Neural cell (in vitro differentiated cells): ENCODE measurements around the gene INPPL1. TPM values are rescaled to one million over a fixed set of nuclear protein-coding genes. Genes with fewer than 3 reads are reported as not detected.

Experiments used
- H2AFZ ChIP-seq: fragments of 200-600, 300-800 bp; sonication (generic), shearing (Covaris generic); 2 replicates; pipeline ENCODE4 v1.6.0; 2014; ENCODE audit warnings: low read depth, mild to moderate bottlenecking, antibody characterized with exemption, low read length, moderate library complexity
- H3F3A ChIP-seq: fragments of 200-600 bp; shearing (Covaris generic); 2 replicates; pipeline ENCODE4 v1.6.1; 2016; ENCODE audit warnings: mild to moderate bottlenecking, moderate library complexity, mixed read lengths, antibody characterized with exemption, low read length; ENCODE audit not compliant: insufficient read depth, poor library complexity, severe bottlenecking
- H3K27ac ChIP-seq: fragments of 200-600, 300-800 bp; sonication (generic), shearing (Covaris generic); 2 replicates; pipeline ENCODE4 v1.5.1; 2014; ENCODE audit warnings: mild to moderate bottlenecking, low read length, moderate library complexity
- H3K27me3 ChIP-seq: fragments of 300-800, 200-600 bp; sonication (generic), shearing (Covaris generic); 2 replicates; pipeline ENCODE4 v1.6.0; 2014; ENCODE audit warnings: mild to moderate bottlenecking, low read depth, low read length, moderate library complexity; ENCODE audit not compliant: insufficient read depth
- H3K36me3 ChIP-seq: fragments of 300-800, 200-600 bp; sonication (generic), shearing (Covaris generic); 2 replicates; pipeline ENCODE4 v1.5.1; 2014; ENCODE audit warnings: mild to moderate bottlenecking, antibody characterized with exemption, low read length, moderate library complexity; ENCODE audit not compliant: insufficient read depth
- H3K4me2 ChIP-seq: fragments of 300-800, 200-600 bp; sonication (generic), shearing (Covaris generic); 2 replicates; pipeline ENCODE4 v1.6.0; 2014; ENCODE audit warnings: mild to moderate bottlenecking, low read length
- H3K4me3 ChIP-seq: fragments of 300-800, 200-600 bp; sonication (generic), shearing (Covaris generic); 2 replicates; pipeline ENCODE4 v1.5.1; 2014; ENCODE audit warnings: mild to moderate bottlenecking, low read length, moderate library complexity
- H3K79me2 ChIP-seq: fragments of 200-600 bp; shearing (Covaris generic); replicated peaks from 2 replicates; pipeline ENCODE4 v1.6.0; 2014; ENCODE audit warnings: mild to moderate bottlenecking, low read length, moderate library complexity; ENCODE audit not compliant: insufficient read depth
- H3K9ac ChIP-seq: fragments of 300-800, 200-600 bp; sonication (generic), shearing (Covaris generic); 2 replicates; pipeline ENCODE4 v1.6.1; 2016; ENCODE audit warnings: mild to moderate bottlenecking, low read length, mixed read lengths
- H3K9me2 ChIP-seq: fragments of 200-600 bp; shearing (Covaris generic); 2 replicates; pipeline ENCODE4 v1.6.1; 2016; ENCODE audit warnings: mild to moderate bottlenecking, low read length, mixed read lengths; ENCODE audit not compliant: insufficient read depth
- H3K9me3 ChIP-seq: fragments of 200-600, 300-800 bp; sonication (generic), shearing (Covaris generic); 2 replicates; pipeline ENCODE4 v1.6.1; 2016; ENCODE audit warnings: mild to moderate bottlenecking, mixed run types, low read length, moderate library complexity, mixed read lengths
- H4K20me1 ChIP-seq: fragments of 200-600 bp; shearing (Covaris generic); 2 replicates; pipeline ENCODE4 v1.6.1; 2016; ENCODE audit warnings: mild to moderate bottlenecking, mixed run types; ENCODE audit not compliant: insufficient read depth
- EP300 ChIP-seq: fragments of 450-650 bp; conservative IDR thresholded peaks from 2 replicates; pipeline ENCODE4 v1.6.1; 2014; ENCODE audit warnings: antibody characterized with exemption, mild to moderate bottlenecking, moderate library complexity; ENCODE audit not compliant: poor library complexity, severe bottlenecking
- EZH2 ChIP-seq: fragments of 200-600, 300-800 bp; shearing (Covaris generic), sonication (generic); IDR thresholded peaks from 2 replicates; pipeline ENCODE4 v1.6.1; 2014; ENCODE audit warnings: antibody characterized with exemption, low read length, borderline replicate concordance, mild to moderate bottlenecking; ENCODE audit not compliant: insufficient read depth, poor library complexity, severe bottlenecking
- MXI1 ChIP-seq: fragments of 450-650 bp; conservative IDR thresholded peaks from 2 replicates; pipeline ENCODE4 v1.6.1; 2014; ENCODE audit warnings: antibody characterized with exemption, mild to moderate bottlenecking; ENCODE audit not compliant: poor library complexity, severe bottlenecking
- POLR2AphosphoS5 ChIP-seq: IDR thresholded peaks from 2 replicates; pipeline ENCODE4 v1.6.1; 2012
- RAD21 ChIP-seq: fragments of 450-650 bp; conservative IDR thresholded peaks from 2 replicates; pipeline ENCODE4 v1.6.1; 2014; ENCODE audit warnings: antibody characterized with exemption, mild to moderate bottlenecking, moderate library complexity
- SMC3 ChIP-seq: fragments of 450-650 bp; conservative IDR thresholded peaks from 2 replicates; pipeline ENCODE4 v1.6.1; 2014; ENCODE audit warnings: antibody characterized with exemption, mild to moderate bottlenecking, moderate library complexity; ENCODE audit not compliant: poor library complexity
- TAF1 ChIP-seq: IDR thresholded peaks from 2 replicates; pipeline ENCODE4 v1.6.1; 2012; ENCODE audit warnings: low read depth
- polyA plus RNA-seq: library from polyadenylated mRNA; depleted of rRNA; stranded (reverse); fragments of >200 nt; gene quantifications from 2 replicates; pipeline ENCODE4 v1.2.3, GENCODE V29; 2014
- TF ChIP-seq, protein P1 (sequence below): fragments of 450-650 bp; IDR thresholded peaks from 2 replicates; pipeline ENCODE4 v1.5.1; 2014; ENCODE audit warnings: antibody characterized with exemption, mild to moderate bottlenecking, moderate library complexity; ENCODE audit not compliant: poor library complexity, severe bottlenecking
- TF ChIP-seq, protein P2 (sequence below): IDR thresholded peaks from 2 replicates; pipeline ENCODE4 v1.6.1; 2012; ENCODE audit warnings: borderline replicate concordance

The INPPL1 gene
- polyA plus RNA-seq, 1 donor from 2014 or later, result 2.0 TPM

DNA sequence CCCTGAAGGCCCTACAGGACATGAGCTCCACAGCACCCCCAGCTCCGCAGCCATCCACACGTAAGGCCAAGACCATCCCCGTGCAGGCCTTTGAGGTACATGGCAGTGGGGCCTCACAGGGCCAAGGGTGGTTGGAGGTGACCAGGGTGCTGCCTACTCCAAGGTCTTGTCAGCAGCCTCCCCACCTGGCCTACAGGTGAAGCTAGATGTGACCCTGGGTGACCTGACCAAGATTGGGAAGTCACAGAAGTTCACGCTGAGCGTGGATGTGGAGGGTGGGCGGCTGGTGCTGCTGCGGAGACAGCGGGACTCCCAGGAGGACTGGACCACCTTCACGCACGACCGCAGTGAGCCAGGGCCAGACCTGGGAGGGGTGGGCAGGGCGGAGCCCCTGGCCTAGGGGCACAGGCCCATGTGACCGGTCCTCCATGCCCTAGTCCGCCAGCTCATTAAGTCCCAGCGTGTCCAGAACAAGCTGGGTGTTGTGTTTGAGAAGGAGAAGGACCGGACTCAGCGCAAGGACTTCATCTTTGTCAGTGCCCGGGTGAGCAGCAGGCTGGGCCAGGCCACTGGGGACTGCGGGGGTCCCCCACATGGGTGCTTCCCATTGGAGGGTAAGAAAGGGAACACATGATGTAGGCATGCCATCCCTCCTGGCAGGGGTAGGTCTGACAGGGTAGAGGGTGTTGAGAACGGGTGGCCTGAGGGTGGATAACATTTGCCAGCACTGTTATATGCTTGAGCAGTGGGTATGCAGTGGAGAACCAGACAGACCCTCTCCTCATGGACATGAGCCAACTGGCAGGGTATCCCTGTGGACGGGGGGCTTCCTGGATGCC, 5.6 kb downstream of the INPPL1 start:
- H3K9me2 ChIP-seq, result no peaks in the 10 kb centered on the region
- no peak overlapping the region for H3K27ac ChIP-seq
- H3K4me3 ChIP-seq, result no peak overlapping the region
- H4K20me1 ChIP-seq, result no peaks in the 10 kb centered on the region
- no peak overlapping the region for H3K9ac ChIP-seq
- H2AFZ ChIP-seq, result no peak overlapping the region
- H3K36me3 ChIP-seq, result no peaks in the 10 kb centered on the region
- no peaks in the 10 kb centered on the region for H3K9me3 ChIP-seq
- peaks cover 7% of the 10 kb centered on the region for H3K27me3 ChIP-seq
- peaks cover 11% of the 10 kb centered on the region for H3K79me2 ChIP-seq
- H3F3A ChIP-seq, result no peaks in the 10 kb centered on the region
- H3K4me2 ChIP-seq, result no peak overlapping the region
- TF ChIP-seq EP300 (no peak), EZH2 (no peak), MXI1 (no peak), POLR2AphosphoS5 (no peak), RAD21 (no peak), SMC3 (no peak), TAF1 (no peak)
- TF ChIP-seq, protein P1, sequence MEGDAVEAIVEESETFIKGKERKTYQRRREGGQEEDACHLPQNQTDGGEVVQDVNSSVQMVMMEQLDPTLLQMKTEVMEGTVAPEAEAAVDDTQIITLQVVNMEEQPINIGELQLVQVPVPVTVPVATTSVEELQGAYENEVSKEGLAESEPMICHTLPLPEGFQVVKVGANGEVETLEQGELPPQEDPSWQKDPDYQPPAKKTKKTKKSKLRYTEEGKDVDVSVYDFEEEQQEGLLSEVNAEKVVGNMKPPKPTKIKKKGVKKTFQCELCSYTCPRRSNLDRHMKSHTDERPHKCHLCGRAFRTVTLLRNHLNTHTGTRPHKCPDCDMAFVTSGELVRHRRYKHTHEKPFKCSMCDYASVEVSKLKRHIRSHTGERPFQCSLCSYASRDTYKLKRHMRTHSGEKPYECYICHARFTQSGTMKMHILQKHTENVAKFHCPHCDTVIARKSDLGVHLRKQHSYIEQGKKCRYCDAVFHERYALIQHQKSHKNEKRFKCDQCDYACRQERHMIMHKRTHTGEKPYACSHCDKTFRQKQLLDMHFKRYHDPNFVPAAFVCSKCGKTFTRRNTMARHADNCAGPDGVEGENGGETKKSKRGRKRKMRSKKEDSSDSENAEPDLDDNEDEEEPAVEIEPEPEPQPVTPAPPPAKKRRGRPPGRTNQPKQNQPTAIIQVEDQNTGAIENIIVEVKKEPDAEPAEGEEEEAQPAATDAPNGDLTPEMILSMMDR, result no peak
- TF ChIP-seq, protein P2, sequence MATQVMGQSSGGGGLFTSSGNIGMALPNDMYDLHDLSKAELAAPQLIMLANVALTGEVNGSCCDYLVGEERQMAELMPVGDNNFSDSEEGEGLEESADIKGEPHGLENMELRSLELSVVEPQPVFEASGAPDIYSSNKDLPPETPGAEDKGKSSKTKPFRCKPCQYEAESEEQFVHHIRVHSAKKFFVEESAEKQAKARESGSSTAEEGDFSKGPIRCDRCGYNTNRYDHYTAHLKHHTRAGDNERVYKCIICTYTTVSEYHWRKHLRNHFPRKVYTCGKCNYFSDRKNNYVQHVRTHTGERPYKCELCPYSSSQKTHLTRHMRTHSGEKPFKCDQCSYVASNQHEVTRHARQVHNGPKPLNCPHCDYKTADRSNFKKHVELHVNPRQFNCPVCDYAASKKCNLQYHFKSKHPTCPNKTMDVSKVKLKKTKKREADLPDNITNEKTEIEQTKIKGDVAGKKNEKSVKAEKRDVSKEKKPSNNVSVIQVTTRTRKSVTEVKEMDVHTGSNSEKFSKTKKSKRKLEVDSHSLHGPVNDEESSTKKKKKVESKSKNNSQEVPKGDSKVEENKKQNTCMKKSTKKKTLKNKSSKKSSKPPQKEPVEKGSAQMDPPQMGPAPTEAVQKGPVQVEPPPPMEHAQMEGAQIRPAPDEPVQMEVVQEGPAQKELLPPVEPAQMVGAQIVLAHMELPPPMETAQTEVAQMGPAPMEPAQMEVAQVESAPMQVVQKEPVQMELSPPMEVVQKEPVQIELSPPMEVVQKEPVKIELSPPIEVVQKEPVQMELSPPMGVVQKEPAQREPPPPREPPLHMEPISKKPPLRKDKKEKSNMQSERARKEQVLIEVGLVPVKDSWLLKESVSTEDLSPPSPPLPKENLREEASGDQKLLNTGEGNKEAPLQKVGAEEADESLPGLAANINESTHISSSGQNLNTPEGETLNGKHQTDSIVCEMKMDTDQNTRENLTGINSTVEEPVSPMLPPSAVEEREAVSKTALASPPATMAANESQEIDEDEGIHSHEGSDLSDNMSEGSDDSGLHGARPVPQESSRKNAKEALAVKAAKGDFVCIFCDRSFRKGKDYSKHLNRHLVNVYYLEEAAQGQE, result no peak

DNA sequence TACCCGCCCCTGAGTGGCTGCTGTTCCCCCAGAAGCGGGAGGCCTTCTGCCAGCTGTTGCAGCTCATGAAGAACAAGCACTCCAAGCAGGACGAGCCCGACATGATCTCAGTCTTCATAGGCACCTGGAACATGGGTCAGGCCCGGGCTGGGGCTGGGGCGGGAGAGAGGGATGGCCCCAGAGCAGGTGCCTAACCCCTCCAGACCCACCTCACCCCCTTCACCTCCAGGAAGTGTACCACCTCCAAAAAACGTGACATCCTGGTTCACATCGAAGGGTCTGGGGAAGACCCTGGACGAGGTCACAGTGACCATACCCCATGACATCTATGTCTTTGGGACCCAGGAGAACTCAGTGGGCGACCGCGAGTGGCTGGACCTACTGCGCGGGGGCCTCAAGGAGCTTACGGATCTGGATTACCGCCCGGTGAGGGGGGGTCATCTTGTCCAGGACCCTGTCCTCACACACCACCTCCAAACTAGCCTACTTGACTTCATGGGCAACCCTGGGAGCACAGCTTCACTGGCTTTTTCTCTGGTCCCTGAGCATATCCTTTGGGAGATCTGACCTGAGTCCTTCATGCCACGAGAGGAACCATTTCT, 6.3 kb downstream of the INPPL1 start:
- Histone ChIP-seq H3K9me3 (no peaks in the 10 kb centered on the region), H3K27me3 (no peaks in the 10 kb centered on the region), H3K9me2 (no peaks in the 10 kb centered on the region), H3F3A (no peaks in the 10 kb centered on the region), H3K79me2 (peaks cover 4% of the 10 kb centered on the region), H3K36me3 (no peaks in the 10 kb centered on the region), H3K9ac (no peak overlapping the region), H3K4me2 (no peak overlapping the region), H3K27ac (no peak overlapping the region), H3K4me3 (no peak overlapping the region), H4K20me1 (no peaks in the 10 kb centered on the region), H2AFZ (no peak overlapping the region)
- TF ChIP-seq, protein P2, result no peak
- TF ChIP-seq MXI1 (no peak), SMC3 (no peak), TAF1 (no peak), EP300 (no peak), EZH2 (no peak), RAD21 (no peak), POLR2AphosphoS5 (no peak)
- TF ChIP-seq, protein P1, result no peak
